ENCODE measurements around the gene WWOX.

WWOX gene

DNA sequence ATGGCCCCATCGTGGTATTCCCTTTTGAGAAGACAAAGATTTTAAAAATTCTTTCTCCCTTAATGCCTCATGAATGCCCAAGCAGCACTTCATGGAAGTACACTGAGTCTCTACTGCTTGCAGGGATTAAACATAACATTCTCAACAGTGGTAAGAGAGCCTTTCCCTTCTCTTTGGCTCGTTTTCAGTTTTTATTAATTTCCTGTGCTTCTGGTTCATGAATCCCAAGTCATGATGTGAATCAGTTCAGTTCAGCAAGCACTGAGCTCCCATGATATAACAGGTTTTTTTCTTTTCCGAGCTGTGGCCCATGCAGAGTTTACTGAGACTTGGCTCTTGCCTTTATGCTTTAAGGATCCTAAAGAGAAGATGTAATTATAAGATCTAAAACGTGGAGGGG, 175.3 kb downstream of the WWOX start:
- DNase-seq (ENCODE audit: low spot score): no peak

DNA sequence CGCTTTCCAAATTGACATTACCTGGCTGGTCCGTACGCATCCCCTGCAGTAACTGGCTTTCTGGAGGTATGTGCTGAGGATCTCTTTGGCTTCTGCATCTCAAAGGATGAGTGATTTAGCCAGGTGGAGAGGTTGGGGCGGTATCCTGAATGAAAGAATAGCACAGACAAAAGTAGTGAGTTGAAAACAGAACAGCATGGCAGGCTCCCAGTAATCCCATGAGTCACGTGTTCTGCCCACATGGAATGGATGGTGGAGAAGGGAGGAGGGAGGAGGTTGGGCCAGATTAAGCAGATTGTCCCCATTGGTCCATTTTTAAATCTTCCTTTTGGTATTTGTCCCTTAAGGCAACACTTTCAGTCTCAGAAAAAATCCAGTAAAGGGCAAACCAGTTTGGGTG, 176.0 kb downstream of the WWOX start:
- no peak for DNase-seq (ENCODE audit: low spot score)

GRCh38 chr16:78277321-78278055, 178.0 kb downstream of the WWOX start:
- no peak for DNase-seq (ENCODE audit: low spot score)

- no peak for DNase-seq (ENCODE audit: low spot score)
Measured at GRCh38 chr16:78278056-78278450, 178.6 kb downstream of the WWOX start.

DNA sequence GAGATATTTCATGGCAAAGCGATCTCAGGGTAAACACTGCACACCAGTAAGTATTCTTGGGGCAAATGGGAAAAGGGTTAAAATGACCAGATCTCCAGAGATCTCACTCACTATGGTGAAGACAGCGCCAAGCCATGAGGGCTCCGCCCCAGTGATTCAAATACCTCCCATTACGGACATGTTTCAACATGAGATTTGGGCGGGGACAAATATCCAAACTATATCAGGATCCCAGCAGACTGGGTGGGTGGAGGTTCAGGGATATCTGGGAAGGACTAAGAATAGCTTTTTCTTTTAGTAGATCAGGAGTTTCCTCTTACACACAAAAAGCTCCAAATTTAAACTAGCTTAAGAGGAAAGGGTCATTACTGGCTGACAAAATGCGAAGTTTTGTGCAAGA, 181.7 kb downstream of the WWOX start:
- DNase-seq (ENCODE audit: low spot score): no peak

DNA sequence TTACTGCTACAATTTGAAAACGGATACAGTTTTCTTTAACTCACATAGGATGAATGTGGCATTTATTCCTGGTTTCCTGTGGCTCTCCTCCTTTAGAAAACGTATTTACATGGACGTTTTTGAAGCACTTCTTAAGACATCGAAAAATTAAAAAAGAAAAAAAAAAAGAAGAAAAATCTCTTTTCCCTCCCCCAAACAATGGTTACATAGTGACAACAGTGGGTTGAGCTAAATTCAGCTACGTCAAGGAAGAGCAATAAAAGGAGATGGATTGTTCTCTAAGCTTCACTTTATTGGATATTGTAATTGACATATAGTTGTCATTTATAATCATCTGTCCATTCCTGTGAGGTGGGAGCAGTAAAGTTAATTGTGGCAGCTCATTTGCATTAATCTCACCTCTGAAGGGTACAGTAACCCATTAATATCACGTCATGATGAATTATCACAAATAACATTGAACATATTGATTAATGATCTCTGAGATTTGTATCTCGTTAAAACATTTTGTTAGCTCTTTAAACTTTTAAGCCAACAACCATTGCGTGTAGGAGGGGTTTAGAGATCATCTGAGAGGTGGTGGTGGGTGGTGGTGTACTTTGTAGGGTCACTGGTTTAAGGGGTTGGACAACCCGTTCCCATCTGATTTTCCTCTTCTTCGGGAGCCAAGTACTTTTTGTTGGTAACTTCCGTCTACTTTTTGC, 184.2 kb downstream of the WWOX start:
- DNase-seq (ENCODE audit: low spot score): no peak

GRCh38 chr16:78284326-78284725, 184.9 kb downstream of the WWOX start:
- DNase-seq (ENCODE audit: low spot score): no peak

DNA sequence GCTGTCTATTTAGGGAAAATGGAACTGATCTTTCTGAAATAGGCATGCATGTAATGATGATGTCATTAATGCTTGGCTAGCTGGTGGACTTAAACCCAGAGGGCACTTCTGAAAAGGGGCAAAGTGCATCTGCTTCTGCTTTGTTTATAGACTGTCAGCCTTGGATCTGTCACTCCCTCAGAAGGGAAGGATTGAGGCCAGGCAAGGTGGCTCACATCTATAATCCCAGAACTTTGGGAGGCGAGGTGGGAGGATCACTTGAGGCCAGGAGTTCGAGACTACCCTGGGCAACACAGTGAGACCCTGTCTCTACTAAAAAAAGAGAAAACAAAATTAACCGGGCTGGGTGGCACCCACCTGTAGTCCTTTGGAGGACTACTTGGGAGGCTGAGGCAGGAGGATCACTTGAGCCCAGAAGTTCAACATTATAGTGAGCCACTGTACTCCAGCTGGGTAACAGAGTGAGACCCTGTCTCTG, 185.5 kb downstream of the WWOX start:
- DNase-seq (ENCODE audit: low spot score): no peak

DNA sequence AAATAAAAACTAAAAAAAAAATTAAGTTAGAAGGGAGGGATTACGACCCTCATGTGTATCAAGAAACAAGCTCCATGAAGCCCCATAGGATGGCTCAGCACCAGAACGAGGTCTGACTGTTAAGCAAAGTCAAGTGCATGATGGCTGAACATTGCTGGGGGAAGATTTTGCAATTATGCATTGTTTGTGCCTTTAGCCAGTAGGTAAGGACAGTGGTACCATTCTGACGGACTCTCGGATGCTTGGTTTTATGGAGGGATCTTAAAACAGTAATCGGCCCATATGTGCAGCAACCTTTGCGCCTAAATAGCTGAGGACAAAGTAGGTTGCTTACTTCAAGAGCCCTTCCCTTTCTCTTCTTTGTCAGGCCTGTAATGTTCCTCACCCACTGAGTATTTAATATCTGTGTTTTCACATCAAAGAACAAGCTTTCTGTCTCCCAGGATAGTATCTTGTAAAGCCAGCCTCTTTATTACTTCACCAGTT, 186.0 kb downstream of the WWOX start:
- DNase-seq (ENCODE audit: low spot score): no peak

GRCh38 chr16:78286065-78286464, 186.6 kb downstream of the WWOX start:
- no peak for DNase-seq (ENCODE audit: low spot score)

- DNase-seq (ENCODE audit: low spot score): no peak
Measured at GRCh38 chr16:78288888-78289287, 189.4 kb downstream of the WWOX start.

DNA sequence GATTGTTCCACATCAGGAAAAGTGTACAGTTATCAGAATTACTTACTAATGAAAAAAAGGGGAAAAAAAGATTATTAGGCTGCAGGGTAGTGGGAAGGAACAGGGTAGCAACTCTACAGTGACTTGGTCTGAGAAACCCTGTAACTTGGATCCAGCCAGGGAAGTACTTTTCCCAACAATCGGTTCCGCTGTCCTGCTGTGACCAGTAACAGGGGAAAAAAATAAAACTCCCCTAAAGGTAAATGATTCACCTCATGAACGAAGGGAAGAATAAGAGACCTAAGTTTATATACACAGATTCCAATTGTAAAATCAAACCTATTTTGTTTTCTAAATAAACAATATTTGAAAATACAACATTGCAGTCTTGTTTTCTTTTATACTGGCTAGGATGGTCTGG, 189.9 kb downstream of the WWOX start:
- no peak for DNase-seq (ENCODE audit: low spot score)

- DNase-seq (ENCODE audit: low spot score): no peak
Measured at GRCh38 chr16:78289844-78290277, 190.4 kb downstream of the WWOX start.

- no peak for DNase-seq (ENCODE audit: low spot score)
Measured at GRCh38 chr16:78290395-78290794, 190.9 kb downstream of the WWOX start.

DNA sequence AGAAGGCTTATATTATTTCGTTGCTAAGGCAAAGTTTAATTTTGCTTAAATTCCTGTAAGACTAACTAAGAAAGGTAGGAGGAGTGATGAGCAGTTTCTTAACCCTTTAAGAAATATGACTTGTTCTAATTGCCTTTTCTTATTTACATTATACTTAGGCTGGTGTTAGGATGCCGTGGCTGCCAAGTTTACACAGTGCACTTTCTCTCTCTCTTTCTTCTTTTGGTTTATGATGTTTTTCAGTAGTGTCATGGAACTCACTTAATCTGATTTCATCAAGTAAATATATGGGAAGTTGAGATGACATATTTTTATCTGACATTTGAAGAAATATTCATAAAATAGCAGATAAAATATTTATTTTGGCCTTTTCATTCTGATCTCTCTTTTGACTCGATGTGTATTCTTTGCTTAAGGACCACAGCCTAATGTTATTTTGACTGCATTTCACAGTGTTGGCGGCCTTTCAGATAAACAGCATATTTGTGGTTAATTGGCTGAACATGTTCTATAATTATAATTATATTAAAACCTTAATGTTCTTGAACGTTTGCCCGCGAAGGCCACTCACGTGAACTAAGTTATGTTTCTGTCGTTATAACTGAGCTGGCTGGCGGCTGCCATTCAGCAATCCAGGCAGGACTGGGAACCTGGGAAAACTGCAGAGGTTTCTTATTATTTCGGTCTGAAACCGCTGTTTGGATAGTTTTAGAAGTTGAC, 191.6 kb downstream of the WWOX start:
- no peak for DNase-seq (ENCODE audit: low spot score)

DNA sequence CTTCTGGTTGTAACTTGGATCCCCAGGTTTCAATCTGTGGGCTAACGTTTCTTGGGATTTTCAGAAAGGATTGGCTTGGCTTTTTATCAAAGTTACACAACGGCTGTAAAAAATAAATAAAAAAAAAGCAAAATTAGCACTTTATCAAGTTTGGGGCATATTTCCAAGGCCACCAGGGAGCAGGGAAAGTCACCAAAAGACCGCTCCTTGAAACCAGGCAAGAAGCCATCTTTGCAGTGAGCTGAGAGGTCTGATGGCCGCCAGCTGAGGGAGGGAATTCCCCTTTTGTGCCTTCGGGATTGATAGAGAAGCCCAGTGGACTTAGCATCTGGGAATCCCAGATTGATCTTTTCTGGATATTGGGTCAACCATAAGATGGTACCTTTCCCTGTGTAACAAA, 192.2 kb downstream of the WWOX start:
- DNase-seq (ENCODE audit: low spot score): no peak

DNA sequence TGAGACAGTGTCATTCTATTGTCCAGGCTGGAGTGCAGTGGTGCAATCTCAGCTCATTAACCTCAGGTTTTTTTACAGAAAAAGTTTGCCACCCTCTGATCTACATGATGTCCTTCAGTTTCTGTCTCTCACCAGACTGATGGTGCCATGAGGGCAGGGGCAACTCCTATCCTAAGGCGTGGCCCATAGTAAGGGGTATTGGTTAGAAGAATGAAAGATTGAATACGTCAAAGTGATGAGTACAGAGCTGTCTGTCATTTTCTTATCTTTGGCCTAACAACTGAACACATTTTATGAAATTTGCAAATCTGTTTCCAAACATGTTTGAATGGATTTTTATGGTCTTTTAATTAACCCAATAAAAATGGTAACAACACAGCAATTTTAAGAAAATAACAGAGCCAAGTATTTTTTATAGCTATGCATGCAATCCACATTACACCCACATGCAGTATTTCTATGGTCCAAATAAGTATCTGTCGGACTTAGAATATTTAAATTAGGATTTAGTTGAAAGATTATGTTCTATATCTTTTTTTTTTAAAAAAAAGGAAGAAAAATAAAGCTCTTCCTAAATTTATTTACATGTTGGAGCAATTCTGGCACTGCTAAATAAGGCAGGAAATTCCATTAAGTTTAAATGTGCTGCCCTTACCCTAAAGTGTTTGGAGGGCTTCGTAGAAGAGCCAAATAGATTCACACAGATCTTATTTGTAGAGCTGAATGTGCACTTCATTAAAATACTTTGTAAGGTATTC, 192.8 kb downstream of the WWOX start:
- no peak for DNase-seq (ENCODE audit: low spot score)

DNA sequence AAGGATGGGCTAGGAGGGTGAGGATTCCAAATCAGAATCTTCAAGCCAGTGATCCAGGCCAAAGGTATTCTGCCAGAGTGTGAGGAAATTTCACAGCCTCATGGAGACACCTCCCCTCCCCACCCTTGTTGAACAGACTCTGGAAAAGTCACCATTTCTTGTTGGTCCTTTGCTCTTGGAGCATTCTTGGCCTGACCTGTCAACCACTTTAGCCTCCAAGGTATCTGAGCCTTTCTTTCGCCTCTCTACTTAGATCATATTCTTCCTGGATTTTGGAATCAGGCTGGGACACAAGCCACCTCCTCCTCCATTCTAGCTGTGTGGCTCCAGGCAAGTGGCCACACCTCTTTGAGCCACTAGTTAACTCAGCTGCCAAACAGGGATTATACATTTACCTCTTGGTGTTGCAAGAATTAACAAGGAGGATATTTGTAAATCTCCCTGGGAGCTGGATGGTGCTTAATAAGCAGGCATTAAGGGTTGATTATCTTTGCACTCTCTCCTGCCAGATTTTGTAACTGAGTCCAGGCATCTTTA, 193.5 kb downstream of the WWOX start:
- DNase-seq (ENCODE audit: low spot score): no peak

DNA sequence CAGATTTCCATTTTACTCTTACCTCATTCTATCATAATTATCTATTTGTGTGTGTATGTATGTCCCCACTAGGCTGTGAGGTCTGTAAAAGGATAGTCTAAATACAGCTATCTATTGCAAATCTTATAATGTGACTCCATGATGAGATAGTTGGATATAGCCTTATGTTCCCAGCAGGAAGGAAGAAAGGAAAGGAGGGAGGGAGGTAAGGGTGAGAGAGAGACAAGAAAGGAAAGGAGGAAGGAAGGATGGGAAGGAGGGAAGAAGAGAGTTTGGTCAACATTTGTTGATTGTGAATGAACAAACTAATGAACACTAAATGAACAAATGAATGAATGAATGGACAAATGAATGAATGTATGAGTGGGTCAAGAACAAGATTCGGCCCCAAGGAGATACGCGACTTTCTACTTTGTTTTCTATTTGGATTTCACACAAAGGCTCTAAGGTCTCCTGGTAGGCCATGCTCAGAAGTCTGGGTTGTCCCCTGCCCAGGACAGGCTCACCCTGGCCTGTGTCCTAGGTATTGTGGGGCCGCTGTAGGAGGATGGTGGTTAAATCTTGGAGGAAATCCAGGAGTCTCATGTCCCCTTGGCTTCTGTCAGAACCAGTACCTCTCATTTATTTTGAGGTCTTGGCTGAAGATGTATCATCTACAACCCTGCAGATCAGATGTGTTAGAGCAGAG, 195.2 kb downstream of the WWOX start:
- no peak for DNase-seq (ENCODE audit: low spot score)

DNA sequence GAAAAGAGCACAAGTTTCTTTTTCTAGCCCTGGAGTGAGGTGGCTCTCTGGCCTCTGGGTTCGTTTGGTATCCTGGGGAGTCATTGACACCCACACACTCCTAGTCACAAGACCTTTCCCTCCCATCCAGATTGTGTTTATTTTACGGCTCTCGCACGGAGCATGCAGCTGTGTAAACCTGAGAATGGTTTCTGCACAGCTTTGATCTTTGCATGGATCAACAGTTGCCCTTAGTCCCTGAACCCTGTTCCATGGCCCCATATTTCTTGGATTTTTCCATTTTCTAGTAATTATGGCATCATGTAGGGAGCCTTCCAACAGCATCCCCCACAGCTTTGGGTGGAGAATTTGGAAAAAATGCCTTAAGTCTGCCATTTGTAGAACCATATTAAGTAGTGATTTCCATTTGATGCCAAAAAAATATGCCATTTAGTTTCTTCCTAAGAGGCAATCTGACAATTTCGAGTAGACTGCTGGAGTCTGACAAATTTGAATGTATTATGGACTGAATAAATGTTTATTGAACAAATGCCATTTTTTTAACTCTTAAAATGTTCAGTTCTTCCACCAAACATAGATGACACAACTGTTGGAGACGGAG, 197.7 kb downstream of the WWOX start:
- DNase-seq (ENCODE audit: low spot score): no peak

GRCh38 chr16:78298986-78299385, 199.5 kb downstream of the WWOX start:
- DNase-seq (ENCODE audit: low spot score): no peak

All from AG08395 (cell line).